HepG2 (cell line): ENCODE data around the gene PRUNE1. TPM values are rescaled to one million over a fixed set of nuclear protein-coding genes. Genes with fewer than 3 reads are reported as not detected.

Experiments
- FOXK2 ChIP-seq: fragments of 450-650 bp; IDR thresholded peaks from 2 replicates; pipeline ENCODE4 v1.6.1; 2016
- HHEX ChIP-seq: IDR thresholded peaks from 2 replicates; pipeline ENCODE4 v1.6.1; 2016; ENCODE audit warnings: control low read depth
- HOXA9 ChIP-seq: sonication (generic); formaldehyde crosslinking; IDR thresholded peaks from 2 replicates; pipeline ENCODE4 v1.8.1; 2022; ENCODE audit warnings: missing genetic modification reagents, mild to moderate bottlenecking, moderate library complexity, borderline replicate concordance
- MLXIP ChIP-seq: sonication (generic); formaldehyde crosslinking; IDR thresholded peaks from 2 replicates; pipeline ENCODE4 v1.9.0; 2021; ENCODE audit warnings: missing genetic modification reagents, borderline replicate concordance
- NFKBIZ ChIP-seq: IDR thresholded peaks from 2 replicates; pipeline ENCODE4 v1.6.1; 2018; ENCODE audit warnings: missing genetic modification reagents, missing compliant biosample characterization
- PITX1 ChIP-seq: sonication (generic); formaldehyde crosslinking; IDR thresholded peaks from 2 replicates; pipeline ENCODE4 v1.5.1; 2020; ENCODE audit warnings: mild to moderate bottlenecking, missing genetic modification reagents
- RELA ChIP-seq: sonication (generic); formaldehyde crosslinking; IDR thresholded peaks from 2 replicates; pipeline ENCODE4 v1.4.0; 2020; ENCODE audit warnings: missing genetic modification reagents
- REXO4 ChIP-seq: sonication (generic); formaldehyde crosslinking; IDR thresholded peaks from 2 replicates; pipeline ENCODE4 v1.8.0; 2022; ENCODE audit warnings: missing genetic modification reagents, mild to moderate bottlenecking, borderline replicate concordance
- SNRNP70 ChIP-seq: fragments of 200-400 bp; formaldehyde crosslinking; IDR thresholded peaks from 2 replicates; pipeline ENCODE4 v1.6.1; 2017; ENCODE audit warnings: mild to moderate bottlenecking, low read depth, low read length, moderate library complexity
- SP140L ChIP-seq: sonication (generic); formaldehyde crosslinking; IDR thresholded peaks from 2 replicates; pipeline ENCODE4 v1.4.0; 2020; ENCODE audit warnings: missing genetic modification reagents, borderline replicate concordance
- TCF12 ChIP-seq, 2 experiments: fragments of 450-650 bp in 1 of 2; sonication (generic) in 1 of 2; formaldehyde crosslinking in 1 of 2; IDR thresholded peaks; 2 replicates each; pipeline versions ENCODE4 v1.6.1 to v1.8.0; 2017 to 2022; ENCODE audit warnings: antibody characterized with exemption in 1 of 2, mild to moderate bottlenecking in 1 of 2, missing genetic modification reagents in 1 of 2, moderate library complexity in 1 of 2
- TRIM24 ChIP-seq: sonication (generic); formaldehyde crosslinking; IDR thresholded peaks from 2 replicates; pipeline ENCODE4 v1.8.0; 2022; ENCODE audit warnings: mild to moderate bottlenecking, missing genetic modification reagents
- ZBTB1 ChIP-seq: sonication (generic); formaldehyde crosslinking; IDR thresholded peaks from 2 replicates; pipeline ENCODE4 v1.4.0; 2020; ENCODE audit warnings: missing genetic modification reagents, borderline replicate concordance
- ZNF354B ChIP-seq: sonication (generic); formaldehyde crosslinking; IDR thresholded peaks from 2 replicates; pipeline ENCODE4 v1.8.0; 2022; ENCODE audit warnings: mild to moderate bottlenecking, missing genetic modification reagents
- ZNF414 ChIP-seq: sonication (generic); formaldehyde crosslinking; IDR thresholded peaks from 2 replicates; pipeline ENCODE4 v1.5.0; 2020; ENCODE audit warnings: missing genetic modification reagents
- ZNF570 ChIP-seq: sonication (generic); formaldehyde crosslinking; IDR thresholded peaks from 2 replicates; pipeline ENCODE4 v1.4.0; 2020; ENCODE audit warnings: mild to moderate bottlenecking, missing genetic modification reagents, borderline replicate concordance
- ZNF709 ChIP-seq: sonication (generic); formaldehyde crosslinking; IDR thresholded peaks from 2 replicates; pipeline ENCODE4 v1.5.0; 2020; ENCODE audit warnings: mild to moderate bottlenecking, missing genetic modification reagents
- polyA plus RNA-seq, 8 experiments: library from polyadenylated mRNA; depleted of rRNA in 3 of 8; stranded (reverse) in 7 of 8; unstranded in 1 of 8; fragments of >200 nt; fragmentation: Illumina TruSeq in 4 of 8; extraction: Trizol in 4 of 8; gene quantifications; 2 replicates each; pipeline versions ENCODE4 v1.2.1 to v1.2.3, GENCODE V29; 2011 to 2016; ENCODE audit warnings: low read depth in 4 of 8, missing spikeins in 1 of 8, mixed read lengths in 1 of 8; ENCODE audit not compliant: insufficient read depth in 1 of 8
- total RNA-seq, 5 experiments: library from RNA; depleted of rRNA; stranded (reverse); fragments of >200 nt; fragmentation: Illumina TruSeq; extraction: Trizol; gene quantifications; 2 replicates each; pipeline ENCODE4 v1.2.3, GENCODE V29; 2016; ENCODE audit warnings: low read depth in 1 of 5
- TF ChIP-seq, protein P1 (sequence below): sonication (generic); formaldehyde crosslinking; IDR thresholded peaks from 2 replicates; pipeline ENCODE4 v1.4.0; 2020; ENCODE audit warnings: mild to moderate bottlenecking, missing genetic modification reagents
- TF ChIP-seq, protein P2 (sequence below): sonication (generic); formaldehyde crosslinking; IDR thresholded peaks from 2 replicates; pipeline ENCODE4 v1.8.0; 2022; ENCODE audit warnings: missing genetic modification reagents, mild to moderate bottlenecking, moderate library complexity, borderline replicate concordance

Gene PRUNE1
- total and polyA plus RNA-seq, 2 of the 13 experiments (the other 11 are each of a cell fraction or from before 2014, with no cell fraction given) = 19.0 to 31.9 TPM

GRCh38 chr1:151006327-151007052 is 1.8 kb upstream of the PRUNE1 start, which contains the start of gene MINDY1 (continued):
- TF ChIP-seq, protein P1, sequence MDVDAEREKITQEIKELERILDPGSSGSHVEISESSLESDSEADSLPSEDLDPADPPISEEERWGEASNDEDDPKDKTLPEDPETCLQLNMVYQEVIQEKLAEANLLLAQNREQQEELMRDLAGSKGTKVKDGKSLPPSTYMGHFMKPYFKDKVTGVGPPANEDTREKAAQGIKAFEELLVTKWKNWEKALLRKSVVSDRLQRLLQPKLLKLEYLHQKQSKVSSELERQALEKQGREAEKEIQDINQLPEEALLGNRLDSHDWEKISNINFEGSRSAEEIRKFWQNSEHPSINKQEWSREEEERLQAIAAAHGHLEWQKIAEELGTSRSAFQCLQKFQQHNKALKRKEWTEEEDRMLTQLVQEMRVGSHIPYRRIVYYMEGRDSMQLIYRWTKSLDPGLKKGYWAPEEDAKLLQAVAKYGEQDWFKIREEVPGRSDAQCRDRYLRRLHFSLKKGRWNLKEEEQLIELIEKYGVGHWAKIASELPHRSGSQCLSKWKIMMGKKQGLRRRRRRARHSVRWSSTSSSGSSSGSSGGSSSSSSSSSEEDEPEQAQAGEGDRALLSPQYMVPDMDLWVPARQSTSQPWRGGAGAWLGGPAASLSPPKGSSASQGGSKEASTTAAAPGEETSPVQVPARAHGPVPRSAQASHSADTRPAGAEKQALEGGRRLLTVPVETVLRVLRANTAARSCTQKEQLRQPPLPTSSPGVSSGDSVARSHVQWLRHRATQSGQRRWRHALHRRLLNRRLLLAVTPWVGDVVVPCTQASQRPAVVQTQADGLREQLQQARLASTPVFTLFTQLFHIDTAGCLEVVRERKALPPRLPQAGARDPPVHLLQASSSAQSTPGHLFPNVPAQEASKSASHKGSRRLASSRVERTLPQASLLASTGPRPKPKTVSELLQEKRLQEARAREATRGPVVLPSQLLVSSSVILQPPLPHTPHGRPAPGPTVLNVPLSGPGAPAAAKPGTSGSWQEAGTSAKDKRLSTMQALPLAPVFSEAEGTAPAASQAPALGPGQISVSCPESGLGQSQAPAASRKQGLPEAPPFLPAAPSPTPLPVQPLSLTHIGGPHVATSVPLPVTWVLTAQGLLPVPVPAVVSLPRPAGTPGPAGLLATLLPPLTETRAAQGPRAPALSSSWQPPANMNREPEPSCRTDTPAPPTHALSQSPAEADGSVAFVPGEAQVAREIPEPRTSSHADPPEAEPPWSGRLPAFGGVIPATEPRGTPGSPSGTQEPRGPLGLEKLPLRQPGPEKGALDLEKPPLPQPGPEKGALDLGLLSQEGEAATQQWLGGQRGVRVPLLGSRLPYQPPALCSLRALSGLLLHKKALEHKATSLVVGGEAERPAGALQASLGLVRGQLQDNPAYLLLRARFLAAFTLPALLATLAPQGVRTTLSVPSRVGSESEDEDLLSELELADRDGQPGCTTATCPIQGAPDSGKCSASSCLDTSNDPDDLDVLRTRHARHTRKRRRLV (CRISPR knock-in tag) = no peak
- TF ChIP-seq SP140L (no peak), PITX1 (CRISPR knock-in tag) (0 out of 2 replicates have a peak, but pooled peaks have one; percentile 41), REXO4 (CRISPR knock-in tag) (no peak), ZNF354B (CRISPR knock-in tag) (no peak), TCF12 (IDR thresholded peaks at IDR 0.05) (no peak), TCF12 (CRISPR knock-in tag; IDR thresholded peaks at IDR 0.05) (no peak), ZNF570 (CRISPR knock-in tag) (no peak), MLXIP (CRISPR knock-in tag) (no peak), HHEX (CRISPR knock-in tag) (no peak), SNRNP70 (no peak), HOXA9 (CRISPR knock-in tag) (no peak), ZBTB1 (CRISPR knock-in tag) (no peak), NFKBIZ (CRISPR knock-in tag) (no peak), FOXK2 (no peak), TRIM24 (CRISPR knock-in tag) (no peak), ZNF709 (CRISPR knock-in tag) (no peak; the same call in 1 of the 2 replicates), ZNF414 (no peak), RELA (no peak)
- TF ChIP-seq, protein P2, sequence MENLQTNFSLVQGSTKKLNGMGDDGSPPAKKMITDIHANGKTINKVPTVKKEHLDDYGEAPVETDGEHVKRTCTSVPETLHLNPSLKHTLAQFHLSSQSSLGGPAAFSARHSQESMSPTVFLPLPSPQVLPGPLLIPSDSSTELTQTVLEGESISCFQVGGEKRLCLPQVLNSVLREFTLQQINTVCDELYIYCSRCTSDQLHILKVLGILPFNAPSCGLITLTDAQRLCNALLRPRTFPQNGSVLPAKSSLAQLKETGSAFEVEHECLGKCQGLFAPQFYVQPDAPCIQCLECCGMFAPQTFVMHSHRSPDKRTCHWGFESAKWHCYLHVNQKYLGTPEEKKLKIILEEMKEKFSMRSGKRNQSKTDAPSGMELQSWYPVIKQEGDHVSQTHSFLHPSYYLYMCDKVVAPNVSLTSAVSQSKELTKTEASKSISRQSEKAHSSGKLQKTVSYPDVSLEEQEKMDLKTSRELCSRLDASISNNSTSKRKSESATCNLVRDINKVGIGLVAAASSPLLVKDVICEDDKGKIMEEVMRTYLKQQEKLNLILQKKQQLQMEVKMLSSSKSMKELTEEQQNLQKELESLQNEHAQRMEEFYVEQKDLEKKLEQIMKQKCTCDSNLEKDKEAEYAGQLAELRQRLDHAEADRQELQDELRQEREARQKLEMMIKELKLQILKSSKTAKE (CRISPR knock-in tag) = no peak
